Liver (tissue), 9 donors: ENCODE measurements around the gene TOR4A. TPM values are rescaled to one million over a fixed set of nuclear protein-coding genes. Genes with fewer than 3 reads are reported as not detected.
A peak's percentile ranks its signal among the peaks of the same experiment; 100 is the strongest.
"Not testable (repeated sequence)": the region's sequence is repeated elsewhere in the genome, so short reads cannot be mapped to it uniquely, and the experiment has no call there.

Experiments
- DNase-seq: peaks from one replicate; pipeline ENCODE4 v3.0.0-alpha.2; 2017; ENCODE audit warnings: low spot score
- H3K27ac ChIP-seq, 2 donors: one replicate each; pipeline ENCODE4 v1.7.0; 2013; ENCODE audit warnings: inconsistent platforms in 2 of 2, low read length in 2 of 2, control low read depth in 1 of 2, low read depth in 1 of 2, mild to moderate bottlenecking in 1 of 2
- H3K27me3 ChIP-seq, 4 donors: one replicate each; pipeline versions ENCODE4 v1.6.1 to v1.7.0; 2013; ENCODE audit warnings: low read length in 3 of 4, inconsistent platforms in 1 of 4, mild to moderate bottlenecking in 1 of 4, moderate library complexity in 1 of 4; ENCODE audit not compliant: control insufficient read depth in 4 of 4, insufficient read depth in 4 of 4
- H3K36me3 ChIP-seq, 4 donors: one replicate each; pipeline versions ENCODE4 v1.6.1 to v1.7.0; 2013; ENCODE audit warnings: low read length in 3 of 4, mild to moderate bottlenecking in 3 of 4, low read depth in 1 of 4, moderate library complexity in 1 of 4; ENCODE audit not compliant: control insufficient read depth in 4 of 4, insufficient read depth in 3 of 4
- H3K4me1 ChIP-seq, 4 donors: one replicate each; pipeline versions ENCODE4 v1.6.1 to v1.7.0; 2013; ENCODE audit warnings: low read length in 3 of 4, mild to moderate bottlenecking in 3 of 4, moderate library complexity in 1 of 4; ENCODE audit not compliant: control insufficient read depth in 4 of 4, insufficient read depth in 4 of 4
- H3K4me3 ChIP-seq, 3 donors: one replicate each; pipeline versions ENCODE4 v1.6.1 to v1.7.0; 2013; ENCODE audit warnings: low read length in 3 of 3, control low read depth in 1 of 3, low read depth in 1 of 3, mild to moderate bottlenecking in 1 of 3
- H3K9ac ChIP-seq, 2 donors: one replicate each; pipeline ENCODE4 v1.7.0; 2013; ENCODE audit warnings: low read length in 2 of 2, mild to moderate bottlenecking in 2 of 2, moderate library complexity in 2 of 2, control low read depth in 1 of 2, low read depth in 1 of 2
- H3K9me3 ChIP-seq, 4 donors: one replicate each; pipeline versions ENCODE4 v1.6.1 to v1.7.0; 2013; ENCODE audit warnings: low read length in 3 of 4; ENCODE audit not compliant: control insufficient read depth in 4 of 4
- ATF3 ChIP-seq: IDR thresholded peaks from 2 replicates; pipeline ENCODE4 v1.6.1; 2016; ENCODE audit warnings: antibody characterized with exemption
- CTCF ChIP-seq: fragments of 150-350 bp; IDR thresholded peaks from 2 replicates; pipeline ENCODE4 v1.5.1; 2017; ENCODE audit warnings: improper control_type of control experiment, low read depth, low read length; ENCODE audit not compliant: missing input control
- EGR1 ChIP-seq, 2 donors: IDR thresholded peaks; 2 replicates each; pipeline ENCODE4 v1.6.1; 2016 to 2018; ENCODE audit warnings: antibody characterized with exemption in 2 of 2, low read depth in 2 of 2
- FOXA1 ChIP-seq: IDR thresholded peaks from 2 replicates; pipeline ENCODE4 v1.6.1; 2016; ENCODE audit warnings: antibody characterized with exemption
- FOXA2 ChIP-seq: IDR thresholded peaks from 2 replicates; pipeline ENCODE4 v1.6.1; 2016; ENCODE audit warnings: antibody characterized with exemption
- GABPA ChIP-seq, 2 donors: IDR thresholded peaks in 1 of 2; conservative IDR thresholded peaks in 1 of 2; 2 replicates each; pipeline ENCODE4 v1.6.1; 2016; ENCODE audit warnings: antibody characterized with exemption in 2 of 2, mild to moderate bottlenecking in 1 of 2, moderate library complexity in 1 of 2
- HNF4A ChIP-seq, 2 donors: conservative IDR thresholded peaks; 2 replicates each; pipeline ENCODE4 v1.6.1; 2016; ENCODE audit warnings: antibody characterized with exemption in 2 of 2, mild to moderate bottlenecking in 2 of 2
- HNF4G ChIP-seq: IDR thresholded peaks from 2 replicates; pipeline ENCODE4 v1.6.1; 2016; ENCODE audit warnings: antibody characterized with exemption
- JUND ChIP-seq, 2 donors: IDR thresholded peaks; 2 replicates each; pipeline ENCODE4 v1.6.1; 2016; ENCODE audit warnings: antibody characterized with exemption in 2 of 2
- MAX ChIP-seq: IDR thresholded peaks from 2 replicates; pipeline ENCODE4 v1.6.1; 2016; ENCODE audit warnings: antibody characterized with exemption
- NR2F2 ChIP-seq: IDR thresholded peaks from 2 replicates; pipeline ENCODE4 v1.6.1; 2016; ENCODE audit warnings: antibody characterized with exemption
- RAD21 ChIP-seq, 2 donors: IDR thresholded peaks; 2 replicates each; pipeline ENCODE4 v1.6.1; 2016; ENCODE audit warnings: antibody characterized with exemption in 2 of 2, mild to moderate bottlenecking in 2 of 2
- REST ChIP-seq: IDR thresholded peaks from 2 replicates; pipeline ENCODE4 v1.6.1; 2016; ENCODE audit warnings: antibody characterized with exemption, mild to moderate bottlenecking
- RXRA ChIP-seq, 2 donors: IDR thresholded peaks; 2 replicates each; pipeline ENCODE4 v1.6.1; 2017 to 2018; ENCODE audit warnings: antibody characterized with exemption in 2 of 2, mild to moderate bottlenecking in 1 of 2
- SP1 ChIP-seq: IDR thresholded peaks from 2 replicates; pipeline ENCODE4 v1.6.1; 2018; ENCODE audit warnings: antibody characterized with exemption, mild to moderate bottlenecking
- TAF1 ChIP-seq: conservative IDR thresholded peaks from 2 replicates; pipeline ENCODE4 v1.6.1; 2016; ENCODE audit warnings: antibody characterized with exemption, mild to moderate bottlenecking
- YY1 ChIP-seq: IDR thresholded peaks from 2 replicates; pipeline ENCODE4 v1.6.1; 2016; ENCODE audit warnings: antibody characterized with exemption, mild to moderate bottlenecking
- ZBTB33 ChIP-seq: IDR thresholded peaks from 2 replicates; pipeline ENCODE4 v1.6.1; 2016; ENCODE audit warnings: antibody characterized with exemption
- WGBS: extraction: QIAGEN DNeasy Blood & Tissue Kit; methylation state at CpG from one replicate; pipeline ENCODE4 v1.1.7; 2013; 5-methylcytosine and 5-hydroxymethylcytosine counted together
- polyA plus RNA-seq, 2 donors: library from polyadenylated mRNA; stranded (reverse) in 1 of 2; unstranded in 1 of 2; fragments of 200-250 nt in 1 of 2; fragments of >200 nt in 1 of 2; fragmentation: Nextera tagmentation in 1 of 2; extraction: Ambion mirVana in 1 of 2; gene quantifications; one replicate each; pipeline versions ENCODE4 v1.2.1 to v1.2.3, GENCODE V29; 2013 to 2015
- total RNA-seq, 2 donors: library from RNA; depleted of rRNA; stranded (reverse); fragments of >200 nt; gene quantifications; one replicate each; pipeline ENCODE4 v1.2.3, GENCODE V29; 2014
- donor health status: healthy.
- donor health status: healthy.
- donor health status: healthy.
- donor health status: healthy.
- donor health status: healthy.

The TOR4A gene
- total and polyA plus RNA-seq, 4 donors = 0.35 to 5.1 (median 4.3) TPM

- TF ChIP-seq HNF4A (conservative IDR thresholded peaks at IDR 0.05) (peak; percentile 16 to 48), FOXA1 (no peak), JUND (IDR thresholded peaks at IDR 0.05) (no peak), MAX (no peak), HNF4G (no peak), TAF1 (no peak), EGR1 (IDR thresholded peaks at IDR 0.05; ENCODE audit: low read depth in 2 of 2) (no peak)
- H3K27me3 ChIP-seq = no peaks in the 10 kb centered on the region
- under 1% methylated on average over 83 of the region's 83 CpGs for WGBS
- H3K9me3 ChIP-seq = no peaks in the 10 kb centered on the region
- peaks cover 0 to 11% (median 5%) of the 10 kb centered on the region in 4 donors for H3K36me3 ChIP-seq
- H3K9ac ChIP-seq = peak overlapping the region in 1 of 2 donors; percentile 82
- peak overlapping the region; percentile 66 to 80 for H3K27ac ChIP-seq
- peaks cover 3 to 42% (median 17%) of the 10 kb centered on the region in 4 donors for H3K4me1 ChIP-seq
- peak; percentile 73 for DNase-seq
- peak overlapping the region; percentile 77 to 97 (median 88) for H3K4me3 ChIP-seq
Measured at GRCh38 chr9:137241490-137242268, 35.8 kb upstream of the TOR4A start.

GRCh38 chr9:137242269-137243203 is 35.0 kb upstream of the TOR4A start:
- H3K9me3 ChIP-seq = no peaks in the 10 kb centered on the region
- peak overlapping the region in 1 of 2 donors; percentile 82 for H3K9ac ChIP-seq
- H3K4me1 ChIP-seq = peaks cover 2 to 42% (median 16%) of the 10 kb centered on the region in 4 donors
- TF ChIP-seq MAX (no peak), FOXA2 (no peak), YY1 (no peak), SP1 (no peak), HNF4A (conservative IDR thresholded peaks at IDR 0.05) (no peak), HNF4G (no peak), NR2F2 (no peak), ATF3 (no peak), RXRA (IDR thresholded peaks at IDR 0.05) (no peak), JUND (IDR thresholded peaks at IDR 0.05) (no peak), REST (no peak), FOXA1 (no peak), EGR1 (IDR thresholded peaks at IDR 0.05; ENCODE audit: low read depth in 2 of 2) (no peak), GABPA (IDR thresholded peaks at IDR 0.05 in 1 of 2, conservative IDR thresholded peaks at IDR 0.05 in 1 of 2) (no peak), CTCF (no peak), ZBTB33 (no peak), RAD21 (IDR thresholded peaks at IDR 0.05) (no peak), TAF1 (no peak)
- WGBS = 75% methylated on average over 36 of the region's 36 CpGs
- H3K4me3 ChIP-seq = peak overlapping the region; percentile 77 to 97 (median 88)
- no peaks in the 10 kb centered on the region for H3K27me3 ChIP-seq
- peak overlapping the region; percentile 66 to 75 for H3K27ac ChIP-seq
- no peak for DNase-seq
- peaks cover 0 to 11% (median 5%) of the 10 kb centered on the region in 4 donors for H3K36me3 ChIP-seq

GRCh38 chr9:137243266-137243625 is 34.3 kb upstream of the TOR4A start:
- 93% methylated on average over 18 of the region's 18 CpGs for WGBS
- not testable (repeated sequence) for H3K9me3 ChIP-seq, H3K9ac ChIP-seq, DNase-seq, H3K4me3 ChIP-seq, H3K27ac ChIP-seq, H3K27me3 ChIP-seq
- Histone ChIP-seq H3K4me1 (peaks cover 2 to 35% (median 16%) of the 10 kb centered on the region in 4 donors), H3K36me3 (peaks cover 0 to 11% (median 5%) of the 10 kb centered on the region in 4 donors)
